ENCODE results near the gene SUGP2. TPM values are rescaled to one million over a fixed set of nuclear protein-coding genes. Genes with fewer than 3 reads are reported as not detected.
A peak's percentile ranks its signal among the peaks of the same experiment; 100 is the strongest.

The SUGP2 gene
- total and polyA plus RNA-seq, 9 donors: 47.3 to 82.0 (median 58.8) TPM

DNA sequence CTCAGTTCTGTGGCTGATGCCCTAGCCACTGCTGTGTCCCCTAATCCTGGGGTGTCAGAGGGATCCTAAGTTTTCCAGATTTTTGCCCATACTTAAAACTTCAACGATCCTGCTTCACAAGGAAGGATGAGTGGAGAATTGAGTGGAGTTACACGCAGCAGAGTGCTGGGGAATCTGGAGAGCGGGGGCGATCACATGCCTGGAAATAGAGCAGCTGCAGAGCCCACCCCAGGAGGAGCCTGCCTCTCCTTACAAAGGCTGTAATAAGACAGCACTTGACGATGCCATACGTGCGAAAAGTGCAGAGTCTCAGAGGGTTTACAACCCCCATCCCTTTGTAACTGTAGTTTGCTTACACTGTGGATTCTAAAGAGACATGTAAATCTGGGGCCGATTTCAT is 40.6 kb downstream of the SUGP2 start:
- no peak overlapping the region for H3K4me3 ChIP-seq (ENCODE audit: low read length)
- no peaks in the 10 kb centered on the region for H3K9me3 ChIP-seq (replicated peaks; ENCODE audit: control insufficient read depth, low read depth, low read length)
- no peak overlapping the region for H3K27ac ChIP-seq (ENCODE audit: low read length)
- WGBS (ENCODE audit: insufficient coverage): 81% methylated on average over 6 of the region's 8 CpGs
- peaks cover 3% of the 10 kb centered on the region for H3K4me1 ChIP-seq (ENCODE audit: control insufficient read depth, insufficient read depth, low read length)
- H3K27me3 ChIP-seq (ENCODE audit: control insufficient read depth, insufficient read depth, low read length): peaks cover under 1% of the 10 kb centered on the region
- peaks cover 60% of the 10 kb centered on the region for H3K36me3 ChIP-seq (ENCODE audit: control insufficient read depth, insufficient read depth, low read length)
- DNase-seq: no peak

GRCh38 chr19:18991468-18991867 is 41.8 kb downstream of the SUGP2 start:
- no peak overlapping the region for H3K27ac ChIP-seq (ENCODE audit: low read length)
- H3K36me3 ChIP-seq (ENCODE audit: control insufficient read depth, insufficient read depth, low read length): peaks cover 53% of the 10 kb centered on the region
- H3K4me1 ChIP-seq (ENCODE audit: control insufficient read depth, insufficient read depth, low read length): peaks cover 5% of the 10 kb centered on the region
- H3K27me3 ChIP-seq (ENCODE audit: control insufficient read depth, insufficient read depth, low read length): peaks cover 3% of the 10 kb centered on the region
- WGBS (ENCODE audit: insufficient coverage): no CpG with 5 or more reads among the region's 14 CpGs
- DNase-seq: no peak
- no peak overlapping the region for H3K4me3 ChIP-seq (ENCODE audit: low read length)
- H3K9me3 ChIP-seq (replicated peaks; ENCODE audit: control insufficient read depth, low read depth, low read length): no peaks in the 10 kb centered on the region

- peaks cover 4% of the 10 kb centered on the region for H3K4me1 ChIP-seq (ENCODE audit: control insufficient read depth, insufficient read depth, low read length)
- H3K27ac ChIP-seq (ENCODE audit: low read length): no peak overlapping the region
- H3K36me3 ChIP-seq (ENCODE audit: control insufficient read depth, insufficient read depth, low read length): peaks cover 53% of the 10 kb centered on the region
Observed at GRCh38 chr19:18991006-18991405, 42.3 kb downstream of the SUGP2 start.

DNA sequence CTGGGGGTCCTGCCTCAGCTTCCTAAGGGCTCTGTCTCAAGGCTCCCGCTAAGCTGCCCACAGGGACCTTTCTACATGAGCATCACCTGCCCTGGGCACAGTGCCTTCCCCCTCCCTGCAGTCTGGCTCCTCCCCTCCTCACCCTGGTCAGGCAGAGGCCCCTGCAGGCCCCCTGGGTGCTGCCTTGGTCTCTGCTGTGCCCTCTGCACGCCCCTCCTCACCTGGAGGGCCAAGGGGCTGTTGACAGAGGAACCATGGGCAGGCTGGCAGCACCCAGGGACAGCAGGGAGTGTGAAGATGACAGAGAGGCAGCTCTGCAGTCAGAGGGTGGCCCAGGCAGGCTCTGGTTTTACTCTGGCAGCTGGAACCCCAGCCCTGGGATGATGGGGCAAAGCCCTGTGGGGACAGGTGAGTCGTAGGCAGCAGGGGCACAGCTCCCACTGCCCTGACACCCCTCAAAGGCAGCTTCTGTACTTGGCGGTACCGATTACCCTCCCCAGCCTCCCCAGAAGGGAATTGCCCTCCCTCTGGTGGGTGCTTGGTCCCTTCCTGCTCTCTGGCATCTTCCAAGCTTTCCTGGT is 43.1 kb downstream of the SUGP2 start:
- WGBS (ENCODE audit: insufficient coverage): 63% methylated on average over 1 of the region's 5 CpGs
- Histone ChIP-seq H3K36me3 (ENCODE audit: control insufficient read depth, insufficient read depth, low read length) (peaks cover 46% of the 10 kb centered on the region), H3K9me3 (replicated peaks; ENCODE audit: control insufficient read depth, low read depth, low read length) (no peaks in the 10 kb centered on the region), H3K4me3 (ENCODE audit: low read length) (no peak overlapping the region), H3K27ac (ENCODE audit: low read length) (no peak overlapping the region), H3K27me3 (ENCODE audit: control insufficient read depth, insufficient read depth, low read length) (peaks cover 3% of the 10 kb centered on the region), H3K4me1 (ENCODE audit: control insufficient read depth, insufficient read depth, low read length) (peaks cover 8% of the 10 kb centered on the region)
- DNase-seq: no peak

More at GRCh38 chr19:18991006-18991405, 42.3 kb downstream of the SUGP2 start:
- no peak for DNase-seq
- Histone ChIP-seq H3K4me3 (ENCODE audit: low read length) (no peak overlapping the region), H3K27me3 (ENCODE audit: control insufficient read depth, insufficient read depth, low read length) (peaks cover 3% of the 10 kb centered on the region), H3K9me3 (replicated peaks; ENCODE audit: control insufficient read depth, low read depth, low read length) (no peaks in the 10 kb centered on the region)
- WGBS (ENCODE audit: insufficient coverage): 74% methylated on average over 12 of the region's 16 CpGs

DNA sequence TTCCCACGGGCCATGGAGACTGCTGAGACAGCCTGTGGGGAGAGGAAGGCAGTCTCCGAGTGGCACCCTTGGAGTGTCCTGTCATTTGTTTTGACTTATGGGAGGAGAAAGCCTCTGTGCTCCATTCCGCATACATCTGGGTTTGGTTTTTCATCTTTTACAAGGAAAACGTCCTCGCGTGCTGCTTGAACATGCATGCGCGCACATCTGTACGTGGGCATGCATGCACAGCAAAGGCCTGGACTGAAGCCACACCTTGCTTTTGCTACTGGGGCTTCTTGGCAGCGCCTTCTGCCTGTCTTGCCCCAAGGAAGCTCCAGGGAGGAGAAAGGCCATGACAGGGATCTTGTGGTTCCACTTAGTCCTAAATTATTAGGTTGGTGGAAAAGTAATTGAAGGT is 44.0 kb downstream of the SUGP2 start:
- H3K36me3 ChIP-seq (ENCODE audit: control insufficient read depth, insufficient read depth, low read length): peaks cover 40% of the 10 kb centered on the region
- peaks cover 8% of the 10 kb centered on the region for H3K4me1 ChIP-seq (ENCODE audit: control insufficient read depth, insufficient read depth, low read length)
- 69% methylated on average over 7 of the region's 10 CpGs for WGBS (ENCODE audit: insufficient coverage)
- DNase-seq: no peak
- H3K27me3 ChIP-seq (ENCODE audit: control insufficient read depth, insufficient read depth, low read length): peaks cover 5% of the 10 kb centered on the region
- H3K9me3 ChIP-seq (replicated peaks; ENCODE audit: control insufficient read depth, low read depth, low read length): no peaks in the 10 kb centered on the region
- H3K4me3 ChIP-seq (ENCODE audit: low read length): no peak overlapping the region
- H3K27ac ChIP-seq (ENCODE audit: low read length): no peak overlapping the region

GRCh38 chr19:18987456-18987855 is 45.9 kb downstream of the SUGP2 start:
- DNase-seq: no peak
- peaks cover 8% of the 10 kb centered on the region for H3K4me1 ChIP-seq (ENCODE audit: control insufficient read depth, insufficient read depth, low read length)
- H3K27me3 ChIP-seq (ENCODE audit: control insufficient read depth, insufficient read depth, low read length): peaks cover 17% of the 10 kb centered on the region
- H3K4me3 ChIP-seq (ENCODE audit: low read length): no peak overlapping the region
- no peak overlapping the region for H3K27ac ChIP-seq (ENCODE audit: low read length)
- H3K9me3 ChIP-seq (replicated peaks; ENCODE audit: control insufficient read depth, low read depth, low read length): no peaks in the 10 kb centered on the region
- H3K36me3 ChIP-seq (ENCODE audit: control insufficient read depth, insufficient read depth, low read length): peaks cover 21% of the 10 kb centered on the region
- WGBS (ENCODE audit: insufficient coverage): no CpG with 5 or more reads among the region's 4 CpGs

DNA sequence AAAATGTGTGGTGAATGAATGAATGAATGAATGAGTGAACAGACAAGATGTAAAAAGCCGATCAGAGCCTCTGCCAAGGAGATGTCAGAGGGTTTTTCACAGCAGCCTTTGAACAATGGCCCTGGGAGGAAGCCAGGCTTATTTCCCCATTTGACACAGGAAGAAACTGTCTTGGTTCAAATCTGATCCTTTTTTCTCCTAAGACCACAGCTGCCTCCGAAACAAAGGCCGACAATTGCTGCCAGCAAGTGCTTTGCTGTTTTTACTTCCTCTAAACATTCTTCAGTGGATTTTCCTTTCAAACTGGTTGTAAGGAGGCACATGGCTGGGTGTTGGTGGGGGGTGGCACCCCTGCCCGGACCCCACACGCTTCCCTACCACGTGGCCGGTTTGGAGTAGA is 48.1 kb downstream of the SUGP2 start:
- no peak overlapping the region for H3K4me3 ChIP-seq (ENCODE audit: low read length)
- peak; percentile 78 for DNase-seq
- H3K36me3 ChIP-seq (ENCODE audit: control insufficient read depth, insufficient read depth, low read length): peaks cover 5% of the 10 kb centered on the region
- peaks cover 18% of the 10 kb centered on the region for H3K27me3 ChIP-seq (ENCODE audit: control insufficient read depth, insufficient read depth, low read length)
- no peaks in the 10 kb centered on the region for H3K9me3 ChIP-seq (replicated peaks; ENCODE audit: control insufficient read depth, low read depth, low read length)
- peak overlapping the region; percentile 60 for H3K27ac ChIP-seq (ENCODE audit: low read length)
- H3K4me1 ChIP-seq (ENCODE audit: control insufficient read depth, insufficient read depth, low read length): peaks cover 8% of the 10 kb centered on the region
- WGBS (ENCODE audit: insufficient coverage): 17% methylated on average over 1 of the region's 7 CpGs

DNA sequence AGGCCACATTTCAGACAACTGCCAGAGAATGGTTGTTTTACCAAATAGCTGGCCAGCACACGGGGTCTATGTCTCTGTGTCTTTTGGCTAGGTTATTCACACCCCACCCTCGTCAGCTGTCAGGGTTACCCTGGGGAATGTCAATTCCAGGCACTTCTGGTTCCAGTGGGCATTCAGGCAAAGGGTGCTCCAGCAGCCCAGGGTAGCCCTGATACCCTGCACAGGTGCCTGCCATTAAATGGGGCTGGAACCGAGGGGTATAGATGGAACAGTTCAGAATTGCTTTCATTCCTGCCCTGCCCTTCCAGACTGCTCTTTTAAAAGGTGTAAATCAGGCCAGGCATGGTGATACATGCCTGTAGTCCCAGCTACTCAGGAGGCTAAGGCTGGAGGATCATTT is 49.1 kb downstream of the SUGP2 start:
- Histone ChIP-seq H3K4me3 (ENCODE audit: low read length) (no peak overlapping the region), H3K36me3 (ENCODE audit: control insufficient read depth, insufficient read depth, low read length) (no peaks in the 10 kb centered on the region), H3K9me3 (replicated peaks; ENCODE audit: control insufficient read depth, low read depth, low read length) (no peaks in the 10 kb centered on the region), H3K4me1 (ENCODE audit: control insufficient read depth, insufficient read depth, low read length) (peaks cover 8% of the 10 kb centered on the region), H3K27ac (ENCODE audit: low read length) (no peak overlapping the region), H3K27me3 (ENCODE audit: control insufficient read depth, insufficient read depth, low read length) (peaks cover 18% of the 10 kb centered on the region)
- 61% methylated on average over 3 of the region's 3 CpGs for WGBS (ENCODE audit: insufficient coverage)
- DNase-seq: no peak

DNA sequence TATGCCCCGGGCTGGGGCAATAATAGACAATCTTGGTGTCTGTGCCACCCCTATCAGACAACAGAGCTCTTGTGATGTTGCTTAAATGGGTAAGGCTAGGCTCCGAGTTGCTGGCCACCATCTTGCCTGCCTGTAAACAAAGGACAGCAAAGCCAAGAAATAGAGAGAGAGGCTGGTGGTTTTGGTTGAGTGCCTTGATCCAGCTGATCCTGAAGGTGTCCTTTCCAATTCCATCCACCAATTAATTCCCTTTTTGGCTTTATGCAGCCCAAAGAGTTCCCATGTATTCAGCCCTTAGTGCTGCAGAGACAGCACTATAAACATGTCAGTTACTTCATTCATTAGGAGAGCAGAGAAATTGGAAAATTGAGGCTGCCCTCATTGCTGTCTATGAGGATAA is 50.6 kb downstream of the SUGP2 start:
- no peaks in the 10 kb centered on the region for H3K9me3 ChIP-seq (replicated peaks; ENCODE audit: control insufficient read depth, low read depth, low read length)
- H3K27me3 ChIP-seq (ENCODE audit: control insufficient read depth, insufficient read depth, low read length): peaks cover 17% of the 10 kb centered on the region
- WGBS (ENCODE audit: insufficient coverage): no CpG with 5 or more reads among the region's 2 CpGs
- no peak overlapping the region for H3K4me3 ChIP-seq (ENCODE audit: low read length)
- H3K36me3 ChIP-seq (ENCODE audit: control insufficient read depth, insufficient read depth, low read length): no peaks in the 10 kb centered on the region
- H3K27ac ChIP-seq (ENCODE audit: low read length): no peak overlapping the region
- peaks cover 8% of the 10 kb centered on the region for H3K4me1 ChIP-seq (ENCODE audit: control insufficient read depth, insufficient read depth, low read length)
- no peak for DNase-seq

- no peaks in the 10 kb centered on the region for H3K4me1 ChIP-seq (ENCODE audit: control insufficient read depth, insufficient read depth, low read length)
- H3K9me3 ChIP-seq (replicated peaks; ENCODE audit: control insufficient read depth, low read depth, low read length): no peaks in the 10 kb centered on the region
- H3K4me3 ChIP-seq (ENCODE audit: low read length): no peak overlapping the region
- peaks cover 15% of the 10 kb centered on the region for H3K27me3 ChIP-seq (ENCODE audit: control insufficient read depth, insufficient read depth, low read length)
- DNase-seq: no peak
- H3K27ac ChIP-seq (ENCODE audit: low read length): no peak overlapping the region
- 78% methylated on average over 4 of the region's 7 CpGs for WGBS (ENCODE audit: insufficient coverage)
- no peaks in the 10 kb centered on the region for H3K36me3 ChIP-seq (ENCODE audit: control insufficient read depth, insufficient read depth, low read length)
Observed at GRCh38 chr19:18980432-18981020, 52.8 kb downstream of the SUGP2 start.

All from muscle of leg (tissue), 11 donors.